ENCODE measurements around the gene CLIP3.

DNA sequence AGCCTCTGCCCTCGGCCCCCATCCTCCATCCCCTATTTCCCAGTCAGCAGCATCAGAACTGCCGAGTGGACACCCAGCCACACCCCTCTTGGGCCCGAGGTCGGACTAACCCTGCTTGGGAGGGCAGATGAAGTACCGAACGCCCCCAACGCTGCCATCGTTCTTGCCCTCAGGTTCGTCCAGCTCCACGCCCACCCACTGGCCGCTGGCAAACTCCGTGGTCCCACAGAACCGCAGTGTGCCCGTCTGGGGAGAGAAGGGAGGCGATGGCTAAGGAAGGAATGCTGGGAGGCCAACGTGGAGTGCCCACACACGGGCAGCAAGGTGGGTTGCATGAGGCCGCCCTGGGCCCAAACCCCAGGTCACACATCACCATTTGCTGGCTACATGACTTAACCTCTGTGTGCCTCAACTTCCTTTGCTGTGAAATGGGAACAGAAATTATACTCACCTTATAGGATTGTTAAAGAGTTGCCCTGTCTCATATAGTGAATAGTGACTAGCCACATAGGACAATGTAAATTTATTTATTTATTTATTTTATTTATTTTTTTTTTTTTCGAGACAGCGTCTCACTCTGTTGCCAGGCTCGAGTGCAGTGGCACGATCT lies 13.5 kb downstream of the CLIP3 start:
- TF ChIP-seq CTCF (IDR thresholded peaks at IDR 0.05) (no peak), POLR2A (IDR thresholded peaks at IDR 0.05) (no peak)
